ENCODE data around the gene QDPR. TPM values are rescaled to one million over a fixed set of nuclear protein-coding genes. Genes with fewer than 3 reads are reported as not detected.

QDPR gene
- polyA plus RNA-seq, 1 of the 3 experiments (the other 2 are of a cell fraction), result 83.1 TPM

GRCh38 chr4:17534705-17535104 lies 22.8 kb upstream of the QDPR start:
- H3K36me3 ChIP-seq (replicated peaks in 1 of 2; ENCODE audit: control insufficient read depth in 1 of 2, insufficient read depth in 2 of 2, low read length in 1 of 2), result no peaks in the 10 kb centered on the region
- no peak overlapping the region for H3K9ac ChIP-seq
- WGBS (ENCODE audit: low lambda C conversion rate), result 75% methylated on average over 4 of the region's 4 CpGs
- no peaks in the 10 kb centered on the region for H3F3A ChIP-seq (replicated peaks; ENCODE audit: insufficient read depth)
- CTCF ChIA-PET, result interaction anchor here (2.1 kb wide), 1 partner anchor 14 kb away, joined by 7 read pairs; no protein-coding TSS in a partner anchor
- POLR2A ChIA-PET, result no interaction called here
- H3K9me2 ChIP-seq, result no peaks in the 10 kb centered on the region
- no peaks in the 10 kb centered on the region for H4K20me1 ChIP-seq (ENCODE audit: insufficient read depth)
- H3K4me3 ChIP-seq (ENCODE audit: low read depth in 2 of 2, low read length in 1 of 2), result no peak overlapping the region
- TF ChIP-seq PBX3 (IDR thresholded peaks at IDR 0.05), result no peak
- TF ChIP-seq GABPA (IDR thresholded peaks at IDR 0.05; ENCODE audit: low read depth), result no peak
- no peak for TF ChIP-seq ELF1 (IDR thresholded peaks at IDR 0.05)
- no peak for TF ChIP-seq TEAD4 (IDR thresholded peaks at IDR 0.05; ENCODE audit: borderline replicate concordance, insufficient read depth)
- no peak for TF ChIP-seq MEF2A (IDR thresholded peaks at IDR 0.05; ENCODE audit: borderline replicate concordance, low read depth)
- TF ChIP-seq, protein P1, sequence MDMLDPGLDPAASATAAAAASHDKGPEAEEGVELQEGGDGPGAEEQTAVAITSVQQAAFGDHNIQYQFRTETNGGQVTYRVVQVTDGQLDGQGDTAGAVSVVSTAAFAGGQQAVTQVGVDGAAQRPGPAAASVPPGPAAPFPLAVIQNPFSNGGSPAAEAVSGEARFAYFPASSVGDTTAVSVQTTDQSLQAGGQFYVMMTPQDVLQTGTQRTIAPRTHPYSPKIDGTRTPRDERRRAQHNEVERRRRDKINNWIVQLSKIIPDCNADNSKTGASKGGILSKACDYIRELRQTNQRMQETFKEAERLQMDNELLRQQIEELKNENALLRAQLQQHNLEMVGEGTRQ (IDR thresholded peaks at IDR 0.05; ENCODE audit: borderline replicate concordance, low read depth, low read length), result no peak
- TF ChIP-seq FOSL2 (IDR thresholded peaks at IDR 0.05; ENCODE audit: borderline replicate concordance, low read depth), result no peak
- TF ChIP-seq USF1 (IDR thresholded peaks at IDR 0.05; ENCODE audit: borderline replicate concordance, low read depth), result no peak
- no peak for TF ChIP-seq SMC3 (IDR thresholded peaks at IDR 0.05; ENCODE audit: low read depth, low read length)
- no peak for TF ChIP-seq SIN3A (IDR thresholded peaks at IDR 0.05; ENCODE audit: borderline replicate concordance, low read depth, low read length)
- no peak for TF ChIP-seq RFX5 (IDR thresholded peaks at IDR 0.05; ENCODE audit: low read length)
- TF ChIP-seq FOXJ3 (CRISPR knock-in tag; IDR thresholded peaks at IDR 0.05), result no peak
- TF ChIP-seq NFIC (IDR thresholded peaks at IDR 0.05; ENCODE audit: borderline replicate concordance), result no peak
- no peak for TF ChIP-seq YY1 (IDR thresholded peaks at IDR 0.05; ENCODE audit: low read depth)
- no peak for TF ChIP-seq MAX (IDR thresholded peaks at IDR 0.05; ENCODE audit: low read depth)
- TF ChIP-seq JUND (IDR thresholded peaks at IDR 0.05), result no peak
- no peak for TF ChIP-seq NRF1 (IDR thresholded peaks at IDR 0.05; ENCODE audit: low read depth, low read length)
- no peaks in the 10 kb centered on the region for H3K9me3 ChIP-seq
- H3K4me2 ChIP-seq, result no peak overlapping the region
- no peaks in the 10 kb centered on the region; the same call in 1 of the 2 replicates for H3K27me3 ChIP-seq (ENCODE audit: insufficient read depth)
- no peak for DNase-seq
- no peaks in the 10 kb centered on the region for H3K79me2 ChIP-seq (ENCODE audit: insufficient read depth)
- no peak overlapping the region for H2AFZ ChIP-seq (ENCODE audit: low read depth)
- H3K4me1 ChIP-seq (ENCODE audit: control insufficient read depth in 1 of 2, insufficient read depth in 2 of 2, low read depth in 1 of 2, low read length in 1 of 2), result no peaks in the 10 kb centered on the region; a peak in 1 of 4 replicates
- no peak overlapping the region for H3K27ac ChIP-seq (ENCODE audit: low read depth in 2 of 2, low read length in 1 of 2)
